ENCODE measurements around the gene IRX2.

IRX2 gene

GRCh38 chr5:2750026-2750757, 1.3 kb downstream of the IRX2 start:
- peak overlapping the region; percentile 97 for H3K4me3 ChIP-seq (ENCODE audit: insufficient read depth, low read depth, low read length)
- 0 to 1% methylated on average over 63 of the region's 63 CpGs for WGBS, 2 experiments
- H3K27ac ChIP-seq (ENCODE audit: insufficient read depth, low read depth, low read length, poor library complexity, severe bottlenecking), result peak overlapping the region; percentile 54
- H3K36me3 ChIP-seq (ENCODE audit: control insufficient read depth, insufficient read depth, low read length), result peaks cover 22% of the 10 kb centered on the region
- no peaks in the 10 kb centered on the region for H3K9me3 ChIP-seq (ENCODE audit: control insufficient read depth, low read length)
- peaks cover 19% of the 10 kb centered on the region for H3K4me1 ChIP-seq (ENCODE audit: control insufficient read depth, insufficient read depth, low read length)
- peaks cover 7% of the 10 kb centered on the region for H3K27me3 ChIP-seq (ENCODE audit: control insufficient read depth, insufficient read depth, low read length, poor library complexity, severe bottlenecking)

GRCh38 chr5:2749514-2750025, 1.9 kb downstream of the IRX2 start:
- Histone ChIP-seq H3K4me3 (ENCODE audit: insufficient read depth, low read depth, low read length) (peak overlapping the region; percentile 97), H3K27ac (ENCODE audit: insufficient read depth, low read depth, low read length, poor library complexity, severe bottlenecking) (no peak overlapping the region), H3K27me3 (ENCODE audit: control insufficient read depth, insufficient read depth, low read length, poor library complexity, severe bottlenecking) (peaks cover 3% of the 10 kb centered on the region), H3K9me3 (ENCODE audit: control insufficient read depth, low read length) (no peaks in the 10 kb centered on the region), H3K36me3 (ENCODE audit: control insufficient read depth, insufficient read depth, low read length) (peaks cover 22% of the 10 kb centered on the region), H3K4me1 (ENCODE audit: control insufficient read depth, insufficient read depth, low read length) (peaks cover 25% of the 10 kb centered on the region)
- WGBS, 2 experiments, result 47 to 51% methylated on average over 45 of the region's 45 CpGs

GRCh38 chr5:2748861-2749513, 2.5 kb downstream of the IRX2 start:
- Histone ChIP-seq H3K4me3 (ENCODE audit: insufficient read depth, low read depth, low read length) (peak overlapping the region; percentile 97), H3K36me3 (ENCODE audit: control insufficient read depth, insufficient read depth, low read length) (peaks cover 22% of the 10 kb centered on the region), H3K27ac (ENCODE audit: insufficient read depth, low read depth, low read length, poor library complexity, severe bottlenecking) (no peak overlapping the region), H3K4me1 (ENCODE audit: control insufficient read depth, insufficient read depth, low read length) (peaks cover 26% of the 10 kb centered on the region), H3K27me3 (ENCODE audit: control insufficient read depth, insufficient read depth, low read length, poor library complexity, severe bottlenecking) (peaks cover 3% of the 10 kb centered on the region), H3K9me3 (ENCODE audit: control insufficient read depth, low read length) (no peaks in the 10 kb centered on the region)
- 87 to 90% methylated on average over 71 of the region's 71 CpGs for WGBS, 2 experiments

GRCh38 chr5:2748179-2748860, 3.2 kb downstream of the IRX2 start:
- Histone ChIP-seq H3K27ac (ENCODE audit: insufficient read depth, low read depth, low read length, poor library complexity, severe bottlenecking) (no peak overlapping the region), H3K36me3 (ENCODE audit: control insufficient read depth, insufficient read depth, low read length) (peaks cover 22% of the 10 kb centered on the region), H3K4me1 (ENCODE audit: control insufficient read depth, insufficient read depth, low read length) (peaks cover 29% of the 10 kb centered on the region), H3K27me3 (ENCODE audit: control insufficient read depth, insufficient read depth, low read length, poor library complexity, severe bottlenecking) (peaks cover 3% of the 10 kb centered on the region), H3K4me3 (ENCODE audit: insufficient read depth, low read depth, low read length) (peak overlapping the region; percentile 36), H3K9me3 (ENCODE audit: control insufficient read depth, low read length) (no peaks in the 10 kb centered on the region)
- 90% methylated on average over 86 of the region's 86 CpGs for WGBS, 2 experiments

- H3K9me3 ChIP-seq (ENCODE audit: control insufficient read depth, low read length), result no peaks in the 10 kb centered on the region
- WGBS, 2 experiments, result 76 to 78% methylated on average over 26 of the region's 26 CpGs
- H3K27ac ChIP-seq (ENCODE audit: insufficient read depth, low read depth, low read length, poor library complexity, severe bottlenecking), result no peak overlapping the region
- no peaks in the 10 kb centered on the region for H3K27me3 ChIP-seq (ENCODE audit: control insufficient read depth, insufficient read depth, low read length, poor library complexity, severe bottlenecking)
- peak overlapping the region; percentile 36 for H3K4me3 ChIP-seq (ENCODE audit: insufficient read depth, low read depth, low read length)
- peaks cover 35% of the 10 kb centered on the region for H3K4me1 ChIP-seq (ENCODE audit: control insufficient read depth, insufficient read depth, low read length)
- H3K36me3 ChIP-seq (ENCODE audit: control insufficient read depth, insufficient read depth, low read length), result peaks cover 22% of the 10 kb centered on the region
Observed at GRCh38 chr5:2747363-2748162, 3.9 kb downstream of the IRX2 start.

- peaks cover 5% of the 10 kb centered on the region for H3K27me3 ChIP-seq (ENCODE audit: control insufficient read depth, insufficient read depth, low read length, poor library complexity, severe bottlenecking)
- H3K9me3 ChIP-seq (ENCODE audit: control insufficient read depth, low read length), result no peaks in the 10 kb centered on the region
- peaks cover 22% of the 10 kb centered on the region for H3K36me3 ChIP-seq (ENCODE audit: control insufficient read depth, insufficient read depth, low read length)
- H3K4me1 ChIP-seq (ENCODE audit: control insufficient read depth, insufficient read depth, low read length), result peaks cover 35% of the 10 kb centered on the region
- no peak overlapping the region for H3K27ac ChIP-seq (ENCODE audit: insufficient read depth, low read depth, low read length, poor library complexity, severe bottlenecking)
- peak overlapping the region; percentile 2 for H3K4me3 ChIP-seq (ENCODE audit: insufficient read depth, low read depth, low read length)
- WGBS, 2 experiments, result 67 to 75% methylated on average over 3 of the region's 3 CpGs
Observed at GRCh38 chr5:2746561-2747032, 4.9 kb downstream of the IRX2 start.

- Histone ChIP-seq H3K9me3 (ENCODE audit: control insufficient read depth, low read length) (no peaks in the 10 kb centered on the region), H3K27ac (ENCODE audit: insufficient read depth, low read depth, low read length, poor library complexity, severe bottlenecking) (no peak overlapping the region), H3K4me1 (ENCODE audit: control insufficient read depth, insufficient read depth, low read length) (peaks cover 43% of the 10 kb centered on the region), H3K4me3 (ENCODE audit: insufficient read depth, low read depth, low read length) (no peak overlapping the region), H3K27me3 (ENCODE audit: control insufficient read depth, insufficient read depth, low read length, poor library complexity, severe bottlenecking) (peaks cover 26% of the 10 kb centered on the region), H3K36me3 (ENCODE audit: control insufficient read depth, insufficient read depth, low read length) (peaks cover 21% of the 10 kb centered on the region)
- WGBS, 2 experiments, result 96% methylated on average over 2 of the region's 2 CpGs
Observed at GRCh38 chr5:2744485-2744884, 7.0 kb downstream of the IRX2 start.

GRCh38 chr5:2742921-2743679, 8.4 kb downstream of the IRX2 start:
- WGBS, 2 experiments, result 63 to 72% methylated on average over 55 of the region's 55 CpGs

GRCh38 chr5:2741956-2742355, 9.5 kb downstream of the IRX2 start:
- 79 to 81% methylated on average over 3 of the region's 3 CpGs for WGBS, 2 experiments
- Histone ChIP-seq H3K4me3 (ENCODE audit: insufficient read depth, low read depth, low read length) (no peak overlapping the region), H3K9me3 (ENCODE audit: control insufficient read depth, low read length) (no peaks in the 10 kb centered on the region), H3K27me3 (ENCODE audit: control insufficient read depth, insufficient read depth, low read length, poor library complexity, severe bottlenecking) (peaks cover 46% of the 10 kb centered on the region), H3K27ac (ENCODE audit: insufficient read depth, low read depth, low read length, poor library complexity, severe bottlenecking) (no peak overlapping the region), H3K36me3 (ENCODE audit: control insufficient read depth, insufficient read depth, low read length) (peaks cover 8% of the 10 kb centered on the region), H3K4me1 (ENCODE audit: control insufficient read depth, insufficient read depth, low read length) (peaks cover 39% of the 10 kb centered on the region)

More at GRCh38 chr5:2742921-2743679, 8.4 kb downstream of the IRX2 start:
- Histone ChIP-seq H3K4me1 (ENCODE audit: control insufficient read depth, insufficient read depth, low read length) (peaks cover 44% of the 10 kb centered on the region), H3K9me3 (ENCODE audit: control insufficient read depth, low read length) (no peaks in the 10 kb centered on the region), H3K36me3 (ENCODE audit: control insufficient read depth, insufficient read depth, low read length) (peaks cover 13% of the 10 kb centered on the region), H3K27me3 (ENCODE audit: control insufficient read depth, insufficient read depth, low read length, poor library complexity, severe bottlenecking) (peaks cover 40% of the 10 kb centered on the region), H3K4me3 (ENCODE audit: insufficient read depth, low read depth, low read length) (no peak overlapping the region), H3K27ac (ENCODE audit: insufficient read depth, low read depth, low read length, poor library complexity, severe bottlenecking) (no peak overlapping the region)
